HCT116 (cell line): Measurements from ENCODE around the gene SCD5. TPM values are rescaled to one million over a fixed set of nuclear protein-coding genes. Genes with fewer than 3 reads are reported as not detected.

ENCODE experiments used
- ATAC-seq: fragments of 200-7000 bp; cut with Tn5 transposase; 2 replicates; pipeline ENCODE4 v1.9.1; 2020; ENCODE audit warnings: mild to moderate bottlenecking, moderate library complexity
- BruUV-seq: library from RNA; stranded (reverse); fragments of 400-500 nt; replicated peaks from 2 replicates; lab custom pipeline; 2021; lab: Mats Ljungman, UMichigan
- CTCF ChIA-PET: fragments of 300-600 bp; sonication (Branson Sonifier 250); formaldehyde crosslinking; loops from one replicate; lab custom pipeline; 2021; ENCODE audit warnings: antibody characterized with exemption; lab: Charles Lee
- POLR2A ChIA-PET: fragments of 300-600, 350-600 bp; sonication (Branson Sonifier 250); formaldehyde crosslinking; loops from one replicate; lab custom pipeline; 2021; ENCODE audit warnings: antibody characterized with exemption; lab: Charles Lee
- RAD21 ChIA-PET, 2 experiments: fragments of 300-600 bp; sonication (Branson Sonifier 250); formaldehyde crosslinking; loops; one replicate each; lab custom pipeline; 2023; ENCODE audit warnings: low total read pairs in 2 of 2; ENCODE audit not compliant: uncharacterized antibody in 2 of 2, unreplicated experiment in 2 of 2, low non-redundant PET in 1 of 2; lab: Charles Lee
- DNase-seq: peaks from one replicate; pipeline ENCODE4 v3.0.0-alpha.2; 2010; ENCODE audit warnings: low read depth, low spot score
- H2AFZ ChIP-seq: fragments of 200-600 bp; shearing (Covaris generic), sonication (generic); 2 replicates; pipeline ENCODE4 v1.6.1; 2017; ENCODE audit warnings: low read depth, mixed run types, mixed read lengths, antibody characterized with exemption, low read length; ENCODE audit not compliant: poor library complexity, severe bottlenecking
- H3K27ac ChIP-seq: 2 replicates; pipeline ENCODE4 v1.5.1; 2012; ENCODE audit warnings: low read depth, low read length
- H3K27me3 ChIP-seq: fragments of 200-600 bp; sonication (generic); 2 replicates; pipeline ENCODE4 v1.6.1; 2016; ENCODE audit warnings: mixed run types, low read length, mixed read lengths; ENCODE audit not compliant: insufficient read depth
- H3K36me3 ChIP-seq, 2 experiments: fragments of 200-500 bp in 1 of 2; fragments of 200-600 bp in 1 of 2; sonication (Bioruptor generic) in 1 of 2; sonication (generic) in 1 of 2; 2 replicates each; pipeline versions ENCODE4 v1.5.1 to v1.6.1; 2014 to 2016; ENCODE audit warnings: low read length in 2 of 2, inconsistent platforms in 1 of 2, mixed read lengths in 1 of 2, mixed run types in 1 of 2; ENCODE audit not compliant: insufficient read depth in 2 of 2, control insufficient read depth in 1 of 2
- H3K4me1 ChIP-seq, 2 experiments: fragments of 200-600 bp in 1 of 2; sonication (generic) in 1 of 2; 2 replicates each; pipeline versions ENCODE4 v1.5.1 to v1.6.1; 2012 to 2017; ENCODE audit warnings: low read length in 2 of 2, inconsistent platforms in 1 of 2, mild to moderate bottlenecking in 1 of 2, mixed read lengths in 1 of 2, mixed run types in 1 of 2, moderate library complexity in 1 of 2; ENCODE audit not compliant: insufficient read depth in 2 of 2, control insufficient read depth in 1 of 2
- H3K4me2 ChIP-seq: fragments of 200-600 bp; sonication (generic); 2 replicates; pipeline ENCODE4 v1.6.1; 2017; ENCODE audit warnings: mixed run types, low read length, mixed read lengths
- H3K4me3 ChIP-seq, 2 experiments: fragments of 200-600 bp in 1 of 2; sonication (generic) in 1 of 2; replicated peaks in 1 of 2; 2 replicates each; pipeline ENCODE4 v1.5.1; 2011 to 2016; ENCODE audit warnings: low read length in 2 of 2, control low read depth in 1 of 2, low read depth in 1 of 2, mild to moderate bottlenecking in 1 of 2, mixed read lengths in 1 of 2, mixed run types in 1 of 2
- H3K79me2 ChIP-seq: fragments of 200-600 bp; sonication (generic); 2 replicates; pipeline ENCODE4 v1.6.1; 2017; ENCODE audit warnings: mild to moderate bottlenecking, mixed run types, low read length, moderate library complexity, mixed read lengths; ENCODE audit not compliant: insufficient read depth
- H3K9ac ChIP-seq: fragments of 200-600 bp; sonication (generic); 2 replicates; pipeline ENCODE4 v1.6.1; 2016; ENCODE audit warnings: low read length, mixed read lengths
- H3K9me2 ChIP-seq: fragments of 200-600 bp; sonication (generic), shearing (Covaris generic); 2 replicates; pipeline ENCODE4 v1.6.1; 2017; ENCODE audit warnings: mixed run types, mild to moderate bottlenecking, moderate library complexity; ENCODE audit not compliant: insufficient read depth
- H3K9me3 ChIP-seq, 2 experiments: fragments of 200-500 bp in 1 of 2; fragments of 200-600 bp in 1 of 2; sonication (Bioruptor generic) in 1 of 2; sonication (generic) in 1 of 2; 2 replicates each; pipeline ENCODE4 v1.6.1; 2014 to 2017; ENCODE audit warnings: low read length in 2 of 2, mixed read lengths in 2 of 2, inconsistent platforms in 1 of 2, low read depth in 1 of 2, mild to moderate bottlenecking in 1 of 2, mixed run types in 1 of 2, moderate library complexity in 1 of 2; ENCODE audit not compliant: control insufficient read depth in 1 of 2, insufficient read depth in 1 of 2
- H4K20me1 ChIP-seq: fragments of 200-600 bp; sonication (generic), shearing (Covaris generic); 2 replicates; pipeline ENCODE4 v1.6.1; 2017; ENCODE audit warnings: mixed run types, mild to moderate bottlenecking, moderate library complexity; ENCODE audit not compliant: insufficient read depth
- ATF3 ChIP-seq: IDR thresholded peaks from 2 replicates; pipeline ENCODE4 v1.6.1; 2012
- CBX3 ChIP-seq: IDR thresholded peaks from 2 replicates; pipeline ENCODE4 v1.6.1; 2012; ENCODE audit warnings: low read depth
- CTCF ChIP-seq, 3 experiments: fragments of 200-600 bp in 1 of 3; sonication (generic) in 1 of 3; IDR thresholded peaks in 2 of 3; conservative IDR thresholded peaks in 1 of 3; 2 replicates each; pipeline ENCODE4 v1.5.1; 2012 to 2017; ENCODE audit warnings: low read depth in 2 of 3, low read length in 2 of 3, antibody characterized with exemption in 1 of 3, borderline replicate concordance in 1 of 3, control low read depth in 1 of 3, mild to moderate bottlenecking in 1 of 3, mixed read lengths in 1 of 3, mixed run types in 1 of 3, moderate library complexity in 1 of 3; ENCODE audit not compliant: insufficient read depth in 1 of 3
- ELF1 ChIP-seq: IDR thresholded peaks from 2 replicates; pipeline ENCODE4 v1.6.1; 2012; ENCODE audit warnings: low read depth, borderline replicate concordance
- EZH2 ChIP-seq: fragments of 200-600 bp; sonication (generic); IDR thresholded peaks from 2 replicates; pipeline ENCODE4 v1.6.1; 2017; ENCODE audit warnings: antibody characterized with exemption, mixed run types
- EZH2phosphoT487 ChIP-seq: fragments of 200-600 bp; IDR thresholded peaks from 2 replicates; pipeline ENCODE4 v1.6.1; 2018; ENCODE audit warnings: antibody characterized with exemption, borderline replicate concordance
- FOSL1 ChIP-seq: IDR thresholded peaks from 2 replicates; pipeline ENCODE4 v1.6.1; 2012; ENCODE audit warnings: low read depth
- JUND ChIP-seq: IDR thresholded peaks from 2 replicates; pipeline ENCODE4 v1.6.1; 2012
- POLR2A ChIP-seq: IDR thresholded peaks from 2 replicates; pipeline ENCODE4 v1.7.0; 2011; ENCODE audit warnings: borderline replicate concordance; ENCODE audit not compliant: insufficient read depth, insufficient read length; ENCODE audit errors: extremely low read depth
- POLR2AphosphoS5 ChIP-seq: IDR thresholded peaks from 2 replicates; pipeline ENCODE4 v1.6.1; 2011; ENCODE audit warnings: mild to moderate bottlenecking, low read depth, low read length, moderate library complexity
- RAD21 ChIP-seq: IDR thresholded peaks from 2 replicates; pipeline ENCODE4 v1.6.1; 2012; ENCODE audit warnings: low read depth, mild to moderate bottlenecking
- REST ChIP-seq: IDR thresholded peaks from 2 replicates; pipeline ENCODE4 v1.6.1; 2012; ENCODE audit warnings: low read depth
- SIN3A ChIP-seq: IDR thresholded peaks from 2 replicates; pipeline ENCODE4 v1.6.1; 2012; ENCODE audit warnings: low read depth
- SRF ChIP-seq: IDR thresholded peaks from 2 replicates; pipeline ENCODE4 v1.6.1; 2012; ENCODE audit warnings: low read depth
- YY1 ChIP-seq: IDR thresholded peaks from 2 replicates; pipeline ENCODE4 v1.6.1; 2011; ENCODE audit warnings: low read length, low read depth, moderate library complexity, mild to moderate bottlenecking; ENCODE audit not compliant: insufficient replicate concordance; ENCODE audit errors: extremely low read depth
- ZBTB33 ChIP-seq: IDR thresholded peaks from 2 replicates; pipeline ENCODE4 v1.6.1; 2011; ENCODE audit warnings: mild to moderate bottlenecking, low read length, moderate library complexity; ENCODE audit not compliant: insufficient replicate concordance; ENCODE audit errors: extremely low read depth
- ZFX ChIP-seq: fragments of 450-650 bp; IDR thresholded peaks from 2 replicates; pipeline ENCODE4 v1.6.1; 2017
- ZNF274 ChIP-seq: fragments of 200-500 bp; sonication (Bioruptor generic); IDR thresholded peaks from 2 replicates; pipeline ENCODE4 v1.6.1; 2014; ENCODE audit warnings: mild to moderate bottlenecking, low read depth, low read length, inconsistent platforms
- intact Hi-C: fragments of 100-400 bp; cut with micrococcal nuclease; formaldehyde crosslinking; loops from 2 replicates; pipeline ENCODE4 v1.10.0; 2022
- total RNA-seq: library from RNA; stranded (reverse); gene quantifications from one replicate; pipeline ENCODE4 v1.2.1, GENCODE V29; 2021; ENCODE audit not compliant: unreplicated experiment

SCD5 gene
- total RNA-seq, 1 experiment from 2014 or later: 21.7 TPM

- BruUV-seq: no TSS peak
- intact Hi-C loops: no loop called here
- no peak for TF ChIP-seq CBX3
- no peak for TF ChIP-seq EZH2
- no peak for TF ChIP-seq YY1
- no peak for TF ChIP-seq SIN3A
- no peak for TF ChIP-seq JUND
- no peak for TF ChIP-seq POLR2A
- no peak for TF ChIP-seq EZH2phosphoT487
- TF ChIP-seq FOSL1: no peak
- no peak for TF ChIP-seq RAD21
- no peak for TF ChIP-seq ZFX
- no peak for TF ChIP-seq SRF
- TF ChIP-seq REST: no peak
- no peak for TF ChIP-seq POLR2AphosphoS5
- TF ChIP-seq ATF3: no peak
- no peak for TF ChIP-seq ZNF274
- no peak for TF ChIP-seq ELF1
- no peak for TF ChIP-seq ZBTB33
- TF ChIP-seq CTCF (IDR thresholded peaks at IDR 0.05 in 2 of 3, conservative IDR thresholded peaks at IDR 0.05 in 1 of 3; ENCODE audit: borderline replicate concordance in 1 of 3, insufficient read depth in 1 of 3, low read depth in 2 of 3, low read length in 2 of 3): no peak
- Histone ChIP-seq H3K79me2 (no peaks in the 10 kb centered on the region; the same call in 1 of the 2 replicates), H3K4me2 (no peak overlapping the region), H4K20me1 (no peaks in the 10 kb centered on the region), H3K4me3 (no peak overlapping the region), H2AFZ (no peak overlapping the region), H3K27me3 (no peaks in the 10 kb centered on the region), H3K9ac (no peak overlapping the region), H3K27ac (no peak overlapping the region), H3K4me1 (no peaks in the 10 kb centered on the region), H3K9me3 (no peaks in the 10 kb centered on the region; a peak in 1 of 4 replicates), H3K9me2 (no peaks in the 10 kb centered on the region), H3K36me3 (no peaks in the 10 kb centered on the region)
- ATAC-seq: no peak
- CTCF ChIA-PET: no interaction called here
- DNase-seq: no peak
- RAD21 ChIA-PET: no interaction called here
- POLR2A ChIA-PET: no interaction called here
These were observed 72.0 kb downstream of the SCD5 start for GRCh38 chr4:82726596-82726995.
